NCI-H1105 treated with DMSO at 0.1 percent for 48 hours (cell line): ENCODE data around the gene STOX2.
"Not testable (repeated sequence)": the region's sequence is repeated elsewhere in the genome, so short reads cannot be mapped to it uniquely, and the experiment has no call there.

Experiments used
- DNase-seq: peaks from one replicate; lab custom pipeline; 2025; lab: John Stamatoyannopoulos, UW

STOX2 gene

GRCh38 chr4:183936574-183937345 is 31.7 kb downstream of the STOX2 start:
- DNase-seq = no peak

GRCh38 chr4:183940864-183941263 is 35.8 kb downstream of the STOX2 start:
- no peak for DNase-seq

- no peak for DNase-seq
Observed at GRCh38 chr4:183941964-183942363, 36.9 kb downstream of the STOX2 start.

- no peak for DNase-seq
Observed at GRCh38 chr4:183945741-183946140, 40.6 kb downstream of the STOX2 start.

- no peak for DNase-seq
Observed at GRCh38 chr4:183950536-183950935, 45.4 kb downstream of the STOX2 start.

- DNase-seq = not testable (repeated sequence)
Observed at GRCh38 chr4:183952652-183953051, 47.5 kb downstream of the STOX2 start.

- peak; percentile 55 for DNase-seq
Observed at GRCh38 chr4:183959319-183960045, 54.4 kb downstream of the STOX2 start.

- peak; percentile 89 for DNase-seq
Observed at GRCh38 chr4:183960046-183960420, 54.9 kb downstream of the STOX2 start.

- peak; percentile 45 for DNase-seq
Observed at GRCh38 chr4:183960962-183961541, 55.9 kb downstream of the STOX2 start.

- peak; percentile 46 for DNase-seq
Observed at GRCh38 chr4:183961795-183962194, 56.7 kb downstream of the STOX2 start.

- peak; percentile 70 for DNase-seq
Observed at GRCh38 chr4:183962419-183962818, 57.3 kb downstream of the STOX2 start.

GRCh38 chr4:183966371-183966770 is 61.3 kb downstream of the STOX2 start:
- DNase-seq = no peak

- DNase-seq = no peak
Observed at GRCh38 chr4:183967266-183967665, 62.2 kb downstream of the STOX2 start.

GRCh38 chr4:183968502-183968901 is 63.4 kb downstream of the STOX2 start:
- no peak for DNase-seq

GRCh38 chr4:183968931-183969330 is 63.8 kb downstream of the STOX2 start:
- no peak for DNase-seq

GRCh38 chr4:183969596-183969995 is 64.5 kb downstream of the STOX2 start:
- DNase-seq = no peak

- DNase-seq = no peak
Observed at GRCh38 chr4:183971929-183972490, 66.9 kb downstream of the STOX2 start.

- DNase-seq = no peak
Observed at GRCh38 chr4:183977707-183978106, 72.6 kb downstream of the STOX2 start.

GRCh38 chr4:183984566-183984965 is 79.5 kb downstream of the STOX2 start:
- no peak for DNase-seq

GRCh38 chr4:183985786-183986185 is 80.7 kb downstream of the STOX2 start:
- DNase-seq = no peak

GRCh38 chr4:183986291-183986970 is 81.3 kb downstream of the STOX2 start:
- DNase-seq = no peak
